K562 (cell line): ENCODE results near the gene MOB1B. TPM values are rescaled to one million over a fixed set of nuclear protein-coding genes. Genes with fewer than 3 reads are reported as not detected.

ENCODE experiments used
- CC2D1A ChIP-seq: fragments of 450-650 bp; IDR thresholded peaks from 2 replicates; pipeline ENCODE4 v1.6.1; 2017; ENCODE audit warnings: mild to moderate bottlenecking
- FOS ChIP-seq: IDR thresholded peaks from 3 replicates; pipeline ENCODE4 v1.6.1; 2011; ENCODE audit not compliant: insufficient read length; ENCODE audit errors: extremely low read depth
- FOXA3 ChIP-seq, 2 experiments: fragments of 450-650 bp in 1 of 2; sonication (generic) in 1 of 2; formaldehyde crosslinking; IDR thresholded peaks in 1 of 2; conservative IDR thresholded peaks in 1 of 2; 2 replicates each; pipeline versions ENCODE4 v1.4.0 to v1.8.0; 2020 to 2022; ENCODE audit warnings: mild to moderate bottlenecking in 2 of 2, missing genetic modification reagents in 1 of 2
- GABPA ChIP-seq: fragments of 200-800 bp; sonication (Bioruptor generic); conservative IDR thresholded peaks from 2 replicates; pipeline ENCODE4 v1.6.1; 2016; ENCODE audit warnings: low read depth, missing genetic modification characterization, missing compliant biosample characterization
- HOXB6 ChIP-seq: fragments of 250-450 bp; sonication (Bioruptor Pico); IDR thresholded peaks from 2 replicates; pipeline ENCODE4 v1.5.1; 2022; ENCODE audit warnings: mild to moderate bottlenecking, borderline replicate concordance
- KLF1 ChIP-seq: fragments of 450-650 bp; IDR thresholded peaks from 2 replicates; pipeline ENCODE4 v1.6.1; 2016; ENCODE audit warnings: missing genetic modification characterization, missing compliant biosample characterization
- MTA3 ChIP-seq: fragments of 450-650 bp; formaldehyde crosslinking; IDR thresholded peaks from 2 replicates; pipeline ENCODE4 v1.6.1; 2017; ENCODE audit warnings: mild to moderate bottlenecking, borderline replicate concordance
- NCOA2 ChIP-seq, 2 experiments: fragments of 450-650 bp; IDR thresholded peaks; 2 replicates each; pipeline ENCODE4 v1.6.1; 2018; ENCODE audit warnings: mild to moderate bottlenecking in 2 of 2, moderate library complexity in 1 of 2; ENCODE audit not compliant: partially characterized antibody in 2 of 2
- OTX1 ChIP-seq: fragments of 450-650 bp; formaldehyde crosslinking; IDR thresholded peaks from 2 replicates; pipeline ENCODE4 v1.4.0; 2022; ENCODE audit warnings: mild to moderate bottlenecking
- RBM14 ChIP-seq: fragments of 200-400 bp; formaldehyde crosslinking; IDR thresholded peaks from 2 replicates; pipeline ENCODE4 v1.6.1; 2018; ENCODE audit warnings: low read depth, mild to moderate bottlenecking, low read length, moderate library complexity, borderline replicate concordance; ENCODE audit not compliant: insufficient read depth
- ZNF143 ChIP-seq: sonication (generic); formaldehyde crosslinking; IDR thresholded peaks from 2 replicates; pipeline ENCODE4 v1.9.0; 2022; ENCODE audit warnings: mild to moderate bottlenecking, missing genetic modification reagents
- ZNF384 ChIP-seq: IDR thresholded peaks from 2 replicates; pipeline ENCODE4 v1.6.1; 2012; ENCODE audit warnings: low read depth, low read length, improper control_type of control experiment
- ZNF699 ChIP-seq: fragments of 250-450 bp; sonication (Bioruptor Pico); IDR thresholded peaks from 2 replicates; pipeline ENCODE4 v1.8.0; 2021; ENCODE audit warnings: mild to moderate bottlenecking, moderate library complexity; ENCODE audit not compliant: insufficient replicate concordance
- polyA plus RNA-seq, 8 experiments: library from polyadenylated mRNA; depleted of rRNA in 4 of 8; stranded (reverse) in 5 of 8; unstranded in 3 of 8; fragments of >200 nt; fragmentation: Nextera tagmentation in 2 of 8; fragmentation: Illumina TruSeq in 1 of 8; extraction: Ambion mirVana in 2 of 8; extraction: Trizol in 1 of 8; gene quantifications; 2 replicates each; pipeline versions ENCODE4 v1.2.1 to v1.2.3, GENCODE V29; 2011 to 2014; ENCODE audit warnings: inconsistent platforms in 1 of 8, missing spikeins in 1 of 8
- total RNA-seq, 7 experiments: library from RNA; depleted of rRNA in 6 of 7; stranded (reverse); fragments of >200 nt in 6 of 7; fragmentation: Illumina TruSeq in 2 of 7; extraction: Trizol in 2 of 7; gene quantifications; 2 replicates each; pipeline versions ENCODE4 v1.2.1 to v1.2.3, GENCODE V29; 2011 to 2021; ENCODE audit warnings: low replicate concordance in 1 of 7
- TF ChIP-seq, protein P1 (sequence below): fragments of 450-650 bp; IDR thresholded peaks from 2 replicates; pipeline ENCODE4 v1.6.1; 2018; ENCODE audit not compliant: partially characterized antibody
- TF ChIP-seq, protein P2 (sequence below): fragments of 250-450 bp; sonication (Bioruptor Pico); IDR thresholded peaks from 2 replicates; pipeline ENCODE4 v1.8.0; 2022; ENCODE audit warnings: moderate library complexity, mild to moderate bottlenecking, inconsistent platforms
- TF ChIP-seq, protein P3 (sequence below): fragments of 450-650 bp; IDR thresholded peaks from 2 replicates; pipeline ENCODE4 v1.6.1; 2016
- TF ChIP-seq, protein P4 (sequence below): sonication (generic); IDR thresholded peaks from 2 replicates; pipeline ENCODE4 v1.6.1; 2016
- TF ChIP-seq, protein P5 (sequence below): fragments of 450-650 bp; IDR thresholded peaks from 2 replicates; pipeline ENCODE4 v1.6.1; 2016; ENCODE audit warnings: low read depth, mild to moderate bottlenecking, moderate library complexity
- TF ChIP-seq, protein P6 (sequence below): fragments of 250-450 bp; sonication (Bioruptor Pico); IDR thresholded peaks from 2 replicates; pipeline ENCODE4 v1.8.0; 2021; ENCODE audit warnings: borderline replicate concordance, mild to moderate bottlenecking, moderate library complexity; ENCODE audit not compliant: poor library complexity, severe bottlenecking

Gene MOB1B
- total and polyA plus RNA-seq, 9 of the 15 experiments (the other 6 are each of a cell fraction or from before 2014, with no cell fraction given) = 8.4 to 37.8 (median 19.0) TPM

DNA sequence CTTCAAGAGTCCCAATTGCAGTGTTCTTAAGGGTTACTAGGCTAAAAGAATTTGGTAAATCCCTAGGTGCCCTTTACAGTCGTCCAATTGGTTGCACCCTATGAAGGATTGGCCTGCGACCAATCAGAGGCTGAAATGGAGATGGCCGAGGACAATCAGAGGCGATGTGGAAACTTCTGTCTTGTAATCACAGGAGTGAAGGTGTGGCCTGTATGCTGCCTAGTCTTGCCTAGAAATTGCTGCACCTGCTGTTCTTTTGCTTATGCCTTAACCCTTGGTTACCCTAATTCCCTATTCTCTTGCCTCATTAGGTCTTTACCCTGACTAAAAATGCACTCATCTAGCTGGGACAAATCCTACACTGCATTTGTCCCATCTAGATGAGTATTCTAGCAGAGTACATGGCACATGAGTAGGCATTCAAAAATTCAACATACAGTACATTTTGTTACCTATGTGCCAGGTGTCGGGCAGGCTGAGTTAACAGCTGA is 90.3 kb downstream of the MOB1B start (continued):
- TF ChIP-seq, protein P1, sequence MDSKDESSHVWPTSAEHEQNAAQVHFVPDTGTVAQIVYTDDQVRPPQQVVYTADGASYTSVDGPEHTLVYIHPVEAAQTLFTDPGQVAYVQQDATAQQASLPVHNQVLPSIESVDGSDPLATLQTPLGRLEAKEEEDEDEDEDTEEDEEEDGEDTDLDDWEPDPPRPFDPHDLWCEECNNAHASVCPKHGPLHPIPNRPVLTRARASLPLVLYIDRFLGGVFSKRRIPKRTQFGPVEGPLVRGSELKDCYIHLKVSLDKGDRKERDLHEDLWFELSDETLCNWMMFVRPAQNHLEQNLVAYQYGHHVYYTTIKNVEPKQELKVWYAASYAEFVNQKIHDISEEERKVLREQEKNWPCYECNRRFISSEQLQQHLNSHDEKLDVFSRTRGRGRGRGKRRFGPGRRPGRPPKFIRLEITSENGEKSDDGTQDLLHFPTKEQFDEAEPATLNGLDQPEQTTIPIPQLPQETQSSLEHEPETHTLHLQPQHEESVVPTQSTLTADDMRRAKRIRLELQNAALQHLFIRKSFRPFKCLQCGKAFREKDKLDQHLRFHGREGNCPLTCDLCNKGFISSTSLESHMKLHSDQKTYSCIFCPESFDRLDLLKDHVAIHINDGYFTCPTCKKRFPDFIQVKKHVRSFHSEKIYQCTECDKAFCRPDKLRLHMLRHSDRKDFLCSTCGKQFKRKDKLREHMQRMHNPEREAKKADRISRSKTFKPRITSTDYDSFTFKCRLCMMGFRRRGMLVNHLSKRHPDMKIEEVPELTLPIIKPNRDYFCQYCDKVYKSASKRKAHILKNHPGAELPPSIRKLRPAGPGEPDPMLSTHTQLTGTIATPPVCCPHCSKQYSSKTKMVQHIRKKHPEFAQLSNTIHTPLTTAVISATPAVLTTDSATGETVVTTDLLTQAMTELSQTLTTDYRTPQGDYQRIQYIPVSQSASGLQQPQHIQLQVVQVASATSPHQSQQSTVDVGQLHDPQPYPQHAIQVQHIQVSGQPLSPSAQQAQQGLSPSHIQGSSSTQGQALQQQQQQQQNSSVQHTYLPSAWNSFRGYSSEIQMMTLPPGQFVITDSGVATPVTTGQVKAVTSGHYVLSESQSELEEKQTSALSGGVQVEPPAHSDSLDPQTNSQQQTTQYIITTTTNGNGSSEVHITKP = peak; percentile 35
- no peak for TF ChIP-seq KLF1 (tag)
- TF ChIP-seq CC2D1A = 0 out of 2 replicates have a peak, but pooled peaks have one; percentile 35
- no peak for TF ChIP-seq RBM14
- TF ChIP-seq, protein P2, sequence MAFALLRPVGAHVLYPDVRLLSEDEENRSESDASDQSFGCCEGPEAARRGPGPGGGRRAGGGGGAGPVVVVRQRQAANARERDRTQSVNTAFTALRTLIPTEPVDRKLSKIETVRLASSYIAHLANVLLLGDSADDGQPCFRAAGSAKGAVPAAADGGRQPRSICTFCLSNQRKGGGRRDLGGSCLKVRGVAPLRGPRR (CRISPR knock-in tag) = no peak
- TF ChIP-seq FOS = peak; percentile 56
- TF ChIP-seq, protein P3, sequence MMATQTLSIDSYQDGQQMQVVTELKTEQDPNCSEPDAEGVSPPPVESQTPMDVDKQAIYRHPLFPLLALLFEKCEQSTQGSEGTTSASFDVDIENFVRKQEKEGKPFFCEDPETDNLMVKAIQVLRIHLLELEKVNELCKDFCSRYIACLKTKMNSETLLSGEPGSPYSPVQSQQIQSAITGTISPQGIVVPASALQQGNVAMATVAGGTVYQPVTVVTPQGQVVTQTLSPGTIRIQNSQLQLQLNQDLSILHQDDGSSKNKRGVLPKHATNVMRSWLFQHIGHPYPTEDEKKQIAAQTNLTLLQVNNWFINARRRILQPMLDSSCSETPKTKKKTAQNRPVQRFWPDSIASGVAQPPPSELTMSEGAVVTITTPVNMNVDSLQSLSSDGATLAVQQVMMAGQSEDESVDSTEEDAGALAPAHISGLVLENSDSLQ = peak; percentile 95
- no peak for TF ChIP-seq ZNF384
- TF ChIP-seq MTA3 = no peak
- TF ChIP-seq NCOA2 (IDR thresholded peaks at IDR 0.05; ENCODE audit: partially characterized antibody in 2 of 2) = no peak
- no peak for TF ChIP-seq ZNF143 (CRISPR knock-in tag)
- TF ChIP-seq, protein P4, sequence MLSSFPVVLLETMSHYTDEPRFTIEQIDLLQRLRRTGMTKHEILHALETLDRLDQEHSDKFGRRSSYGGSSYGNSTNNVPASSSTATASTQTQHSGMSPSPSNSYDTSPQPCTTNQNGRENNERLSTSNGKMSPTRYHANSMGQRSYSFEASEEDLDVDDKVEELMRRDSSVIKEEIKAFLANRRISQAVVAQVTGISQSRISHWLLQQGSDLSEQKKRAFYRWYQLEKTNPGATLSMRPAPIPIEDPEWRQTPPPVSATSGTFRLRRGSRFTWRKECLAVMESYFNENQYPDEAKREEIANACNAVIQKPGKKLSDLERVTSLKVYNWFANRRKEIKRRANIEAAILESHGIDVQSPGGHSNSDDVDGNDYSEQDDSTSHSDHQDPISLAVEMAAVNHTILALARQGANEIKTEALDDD = peak; percentile 34; the same call in 1 of the 2 replicates
- TF ChIP-seq, protein P5, sequence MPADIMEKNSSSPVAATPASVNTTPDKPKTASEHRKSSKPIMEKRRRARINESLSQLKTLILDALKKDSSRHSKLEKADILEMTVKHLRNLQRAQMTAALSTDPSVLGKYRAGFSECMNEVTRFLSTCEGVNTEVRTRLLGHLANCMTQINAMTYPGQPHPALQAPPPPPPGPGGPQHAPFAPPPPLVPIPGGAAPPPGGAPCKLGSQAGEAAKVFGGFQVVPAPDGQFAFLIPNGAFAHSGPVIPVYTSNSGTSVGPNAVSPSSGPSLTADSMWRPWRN = no peak
- no peak for TF ChIP-seq GABPA (tag)
- TF ChIP-seq, protein P6, sequence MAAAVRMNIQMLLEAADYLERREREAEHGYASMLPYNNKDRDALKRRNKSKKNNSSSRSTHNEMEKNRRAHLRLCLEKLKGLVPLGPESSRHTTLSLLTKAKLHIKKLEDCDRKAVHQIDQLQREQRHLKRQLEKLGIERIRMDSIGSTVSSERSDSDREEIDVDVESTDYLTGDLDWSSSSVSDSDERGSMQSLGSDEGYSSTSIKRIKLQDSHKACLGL (CRISPR knock-in tag) = no peak
- no peak for TF ChIP-seq FOXA3 (CRISPR knock-in tag; conservative IDR thresholded peaks at IDR 0.05 in 1 of 2, IDR thresholded peaks at IDR 0.05 in 1 of 2)
- no peak for TF ChIP-seq HOXB6 (CRISPR knock-in tag)
- 0 out of 2 replicates have a peak, but pooled peaks have one; percentile 5 for TF ChIP-seq OTX1 (CRISPR knock-in tag)
- TF ChIP-seq ZNF699 (CRISPR knock-in tag) = no peak
